GM19455 (cell line): ENCODE measurements around the gene LIMCH1.
"Not testable (repeated sequence)": the region's sequence is repeated elsewhere in the genome, so short reads cannot be mapped to it uniquely, and the experiment has no call there.

ENCODE experiments used
- ATAC-seq: cut with Tn5 transposase; IDR thresholded peaks from one replicate; pipeline ENCODE4 v1.9.1; 2021; ENCODE audit not compliant: unreplicated experiment

Gene LIMCH1

GRCh38 chr4:41538017-41538733 is at the start of gene LIMCH1:
Gene LIMCH1 (plus strand): TSS chr4:41538157. CDS start chr4:41605996, 67,839 bp downstream.
- ATAC-seq = no peak

- not testable (repeated sequence) for ATAC-seq
Observed at GRCh38 chr4:41491081-41491576, 46.8 kb upstream of the LIMCH1 start.

- no peak for ATAC-seq
Observed at GRCh38 chr4:41496977-41497376, 41.0 kb upstream of the LIMCH1 start.

GRCh38 chr4:41498177-41498576 is 39.8 kb upstream of the LIMCH1 start:
- ATAC-seq = no peak

- ATAC-seq = no peak
Observed at GRCh38 chr4:41504167-41504818, 33.7 kb upstream of the LIMCH1 start.

GRCh38 chr4:41505161-41505661 is 32.7 kb upstream of the LIMCH1 start:
- ATAC-seq = no peak

- ATAC-seq = no peak
Observed at GRCh38 chr4:41506130-41506529, 31.8 kb upstream of the LIMCH1 start.

- no peak for ATAC-seq
Observed at GRCh38 chr4:41507291-41507947, 30.5 kb upstream of the LIMCH1 start.

GRCh38 chr4:41509451-41509866 is 28.5 kb upstream of the LIMCH1 start:
- ATAC-seq = no peak

- no peak for ATAC-seq
Observed at GRCh38 chr4:41510179-41510578, 27.8 kb upstream of the LIMCH1 start.

- ATAC-seq = no peak
Observed at GRCh38 chr4:41512136-41512535, 25.8 kb upstream of the LIMCH1 start.

- ATAC-seq = no peak
Observed at GRCh38 chr4:41512596-41512995, 25.4 kb upstream of the LIMCH1 start.

GRCh38 chr4:41514169-41514568 is 23.8 kb upstream of the LIMCH1 start:
- ATAC-seq = no peak

- no peak for ATAC-seq
Observed at GRCh38 chr4:41514766-41515481, 23.0 kb upstream of the LIMCH1 start.

GRCh38 chr4:41517121-41517520 is 20.8 kb upstream of the LIMCH1 start:
- no peak for ATAC-seq

- no peak for ATAC-seq
Observed at GRCh38 chr4:41517747-41518146, 20.2 kb upstream of the LIMCH1 start.

- no peak for ATAC-seq
Observed at GRCh38 chr4:41524425-41524824, 13.5 kb upstream of the LIMCH1 start.

GRCh38 chr4:41525129-41525528 is 12.8 kb upstream of the LIMCH1 start:
- ATAC-seq = no peak

GRCh38 chr4:41526628-41527027 is 11.3 kb upstream of the LIMCH1 start:
- ATAC-seq = no peak

GRCh38 chr4:41528512-41529205 is 9.3 kb upstream of the LIMCH1 start:
- ATAC-seq = no peak
